Stimulated activated CD4-positive, alpha-beta T cell treated with anti-CD3 and anti-CD28 coated beads, Interleukin-12 subunit alpha, Interleukin-12 subunit beta, amount 100 ng/mL, for 48 hours (primary cell): ENCODE data around the gene RASGRP2.

Experiments
- DNase-seq, 3 donors: peaks; one replicate each; pipeline ENCODE4 v3.0.0-alpha.2; 2020; ENCODE audit warnings: low read depth in 2 of 3, low spot score in 1 of 3

Gene RASGRP2

GRCh38 chr11:64743591-64744543, at the start of gene RASGRP2:
Gene RASGRP2 (minus strand): TSS chr11:64744142. CDS start chr11:64742866, 1,276 bp downstream.
- DNase-seq: peak; percentile 48 to 82 (median 65)

- DNase-seq: no peak
Observed at GRCh38 chr11:64792482-64792881, 48.5 kb upstream of the RASGRP2 start.

GRCh38 chr11:64791781-64792291, 47.9 kb upstream of the RASGRP2 start:
- no peak for DNase-seq

GRCh38 chr11:64790205-64791095, 46.5 kb upstream of the RASGRP2 start:
- DNase-seq: no peak

- no peak for DNase-seq
Observed at GRCh38 chr11:64789331-64790204, 45.6 kb upstream of the RASGRP2 start.

- DNase-seq: no peak
Observed at GRCh38 chr11:64788321-64789215, 44.6 kb upstream of the RASGRP2 start.

GRCh38 chr11:64787526-64788320, 43.8 kb upstream of the RASGRP2 start:
- peak in 1 of 3 donors; percentile 54 for DNase-seq

GRCh38 chr11:64786308-64786707, 42.4 kb upstream of the RASGRP2 start:
- no peak for DNase-seq

- DNase-seq: no peak
Observed at GRCh38 chr11:64784813-64785581, 41.1 kb upstream of the RASGRP2 start.

GRCh38 chr11:64778473-64779298, 34.7 kb upstream of the RASGRP2 start, which contains the start of gene SF1:
Gene SF1 (minus strand): TSS chr11:64778542. CDS start chr11:64778392, 150 bp downstream.
- peak; percentile 96 to 100 (median 99) for DNase-seq

GRCh38 chr11:64778223-64778472, 34.2 kb upstream of the RASGRP2 start:
- DNase-seq: no peak

GRCh38 chr11:64777449-64778222, 33.7 kb upstream of the RASGRP2 start:
- peak; percentile 60 to 77 (median 60) for DNase-seq

- no peak for DNase-seq
Observed at GRCh38 chr11:64776875-64777274, 32.9 kb upstream of the RASGRP2 start.

- no peak for DNase-seq
Observed at GRCh38 chr11:64776425-64776824, 32.5 kb upstream of the RASGRP2 start.

- no peak for DNase-seq
Observed at GRCh38 chr11:64774144-64774543, 30.2 kb upstream of the RASGRP2 start.

GRCh38 chr11:64772303-64773018, 28.5 kb upstream of the RASGRP2 start:
- no peak for DNase-seq
